SU-DHL-6 (cell line): ENCODE results near the gene ZMIZ1.

ENCODE experiments used
- H2AFZ ChIP-seq: fragments of 200-600 bp; sonication (generic); 2 replicates; pipeline ENCODE4 v1.6.1; 2014; ENCODE audit warnings: low read depth, mild to moderate bottlenecking, moderate library complexity, mixed read lengths, antibody characterized with exemption, low read length; ENCODE audit not compliant: severe bottlenecking
- H3F3A ChIP-seq: fragments of 200-600 bp; shearing (Covaris generic); 2 replicates; pipeline ENCODE4 v1.6.0; 2016; ENCODE audit warnings: antibody characterized with exemption, mild to moderate bottlenecking; ENCODE audit not compliant: insufficient read depth
- H3K27ac ChIP-seq: fragments of 200-600 bp; sonication (generic); 2 replicates; pipeline ENCODE4 v1.5.1; 2016; ENCODE audit warnings: low read depth, mild to moderate bottlenecking, low read length, moderate library complexity, mixed read lengths
- H3K27me3 ChIP-seq: fragments of 200-600 bp; sonication (generic), shearing (Covaris generic); 2 replicates; pipeline ENCODE4 v1.6.0; 2014; ENCODE audit warnings: mild to moderate bottlenecking, low read length
- H3K36me3 ChIP-seq: fragments of 200-600 bp; sonication (generic); 2 replicates; pipeline ENCODE4 v1.6.1; 2014; ENCODE audit warnings: mild to moderate bottlenecking, low read length, mixed read lengths
- H3K4me2 ChIP-seq: fragments of 300-600, 200-600 bp; shearing (Covaris generic), sonication (generic); 2 replicates; pipeline ENCODE4 v1.6.0; 2014; ENCODE audit warnings: low read length, low read depth, mild to moderate bottlenecking; ENCODE audit not compliant: poor library complexity, severe bottlenecking
- H3K4me3 ChIP-seq: fragments of 200-600 bp; sonication (generic); 2 replicates; pipeline ENCODE4 v1.5.1; 2014; ENCODE audit warnings: antibody characterized with exemption, low read length, mild to moderate bottlenecking, mixed read lengths; ENCODE audit not compliant: insufficient read depth, poor library complexity, severe bottlenecking
- H3K79me2 ChIP-seq: fragments of 200-600 bp; sonication (generic); 2 replicates; pipeline ENCODE4 v1.6.1; 2014; ENCODE audit warnings: mild to moderate bottlenecking, low read length, moderate library complexity; ENCODE audit not compliant: insufficient read depth
- H3K9ac ChIP-seq: fragments of 200-600 bp; sonication (generic); 2 replicates; pipeline ENCODE4 v1.7.0; 2014; ENCODE audit warnings: mild to moderate bottlenecking, low read length
- H3K9me2 ChIP-seq: fragments of 200-600 bp; sonication (generic); replicated peaks from 2 replicates; pipeline ENCODE4 v1.6.1; 2014; ENCODE audit warnings: low read length; ENCODE audit not compliant: insufficient read depth
- H3K9me3 ChIP-seq: fragments of 200-600 bp; sonication (generic); 2 replicates; pipeline ENCODE4 v1.6.1; 2014; ENCODE audit warnings: low read length, mixed read lengths; ENCODE audit not compliant: insufficient read depth
- H4K20me1 ChIP-seq: fragments of 200-600 bp; sonication (generic); 2 replicates; pipeline ENCODE4 v1.6.1; 2014; ENCODE audit warnings: low read depth, mild to moderate bottlenecking, antibody characterized with exemption, low read length, moderate library complexity, mixed read lengths
- EZH2phosphoT487 ChIP-seq: fragments of 200-600 bp; sonication (generic), shearing (Covaris generic); conservative IDR thresholded peaks from 2 replicates; pipeline ENCODE4 v1.6.1; 2018; ENCODE audit warnings: mild to moderate bottlenecking, antibody characterized with exemption, low read length, moderate library complexity, mixed read lengths
- TF ChIP-seq, protein P1 (sequence below): fragments of 200-600 bp; sonication (generic); IDR thresholded peaks from one replicate; pipeline ENCODE4 v1.5.1; 2017; ENCODE audit warnings: antibody characterized with exemption, mild to moderate bottlenecking, low read length, moderate library complexity; ENCODE audit not compliant: insufficient read depth, poor library complexity, severe bottlenecking

Gene ZMIZ1

DNA sequence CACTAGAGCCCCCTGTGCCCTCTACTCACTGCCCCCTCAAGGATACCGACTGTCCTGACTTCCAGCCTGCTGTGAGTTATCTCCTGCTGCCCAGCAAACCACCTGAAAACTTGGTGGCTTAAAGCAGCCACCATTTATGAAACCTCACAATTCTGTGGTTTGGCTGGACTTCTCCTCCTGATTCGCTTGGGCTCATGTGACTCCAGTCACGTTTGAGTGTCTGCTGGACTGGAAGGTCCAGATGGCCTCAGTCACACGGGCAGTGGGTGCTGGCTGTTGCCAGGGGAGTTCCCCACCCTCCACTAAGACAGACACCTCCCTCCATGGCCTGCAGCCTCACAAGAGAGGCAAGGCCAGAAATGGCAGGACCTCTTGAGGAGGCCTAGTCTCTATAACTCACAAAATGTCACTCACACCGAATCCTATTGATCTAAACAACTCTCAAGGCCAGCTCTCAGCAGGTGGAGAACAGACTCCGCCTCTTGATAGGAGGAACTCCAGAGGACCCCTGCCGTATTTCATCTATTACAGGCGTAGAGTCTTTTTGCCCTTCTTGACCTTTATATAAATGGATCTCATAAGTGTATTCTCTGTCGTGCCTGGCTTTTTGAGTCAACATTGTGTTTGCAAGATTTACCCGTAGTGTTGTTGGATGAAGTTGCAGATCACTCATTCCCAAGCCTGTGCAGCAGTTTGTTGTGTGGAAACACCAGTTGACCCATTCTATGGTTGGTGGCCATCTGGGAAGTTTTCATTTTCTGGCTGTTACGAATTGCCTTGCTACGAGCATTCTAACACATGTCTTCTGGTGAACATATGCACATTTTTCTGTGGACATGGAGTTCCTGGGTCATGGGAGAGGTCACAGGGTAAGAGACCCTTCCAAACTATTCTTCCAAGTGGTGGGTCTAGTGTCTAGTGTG is 48.3 kb downstream of the ZMIZ1 start:
- no peak overlapping the region for H3K27ac ChIP-seq
- no peaks in the 10 kb centered on the region for H3K79me2 ChIP-seq
- H3K4me3 ChIP-seq = no peak overlapping the region
- no peak overlapping the region for H3K9ac ChIP-seq
- H3K27me3 ChIP-seq = no peaks in the 10 kb centered on the region
- no peak overlapping the region for H2AFZ ChIP-seq
- H3F3A ChIP-seq = no peaks in the 10 kb centered on the region
- H3K36me3 ChIP-seq = no peaks in the 10 kb centered on the region
- TF ChIP-seq EZH2phosphoT487 = no peak
- TF ChIP-seq, protein P1, sequence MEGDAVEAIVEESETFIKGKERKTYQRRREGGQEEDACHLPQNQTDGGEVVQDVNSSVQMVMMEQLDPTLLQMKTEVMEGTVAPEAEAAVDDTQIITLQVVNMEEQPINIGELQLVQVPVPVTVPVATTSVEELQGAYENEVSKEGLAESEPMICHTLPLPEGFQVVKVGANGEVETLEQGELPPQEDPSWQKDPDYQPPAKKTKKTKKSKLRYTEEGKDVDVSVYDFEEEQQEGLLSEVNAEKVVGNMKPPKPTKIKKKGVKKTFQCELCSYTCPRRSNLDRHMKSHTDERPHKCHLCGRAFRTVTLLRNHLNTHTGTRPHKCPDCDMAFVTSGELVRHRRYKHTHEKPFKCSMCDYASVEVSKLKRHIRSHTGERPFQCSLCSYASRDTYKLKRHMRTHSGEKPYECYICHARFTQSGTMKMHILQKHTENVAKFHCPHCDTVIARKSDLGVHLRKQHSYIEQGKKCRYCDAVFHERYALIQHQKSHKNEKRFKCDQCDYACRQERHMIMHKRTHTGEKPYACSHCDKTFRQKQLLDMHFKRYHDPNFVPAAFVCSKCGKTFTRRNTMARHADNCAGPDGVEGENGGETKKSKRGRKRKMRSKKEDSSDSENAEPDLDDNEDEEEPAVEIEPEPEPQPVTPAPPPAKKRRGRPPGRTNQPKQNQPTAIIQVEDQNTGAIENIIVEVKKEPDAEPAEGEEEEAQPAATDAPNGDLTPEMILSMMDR = no peak
- H4K20me1 ChIP-seq = no peaks in the 10 kb centered on the region
- H3K4me2 ChIP-seq = no peak overlapping the region
- H3K9me3 ChIP-seq = no peaks in the 10 kb centered on the region
- no peaks in the 10 kb centered on the region for H3K9me2 ChIP-seq

GRCh38 chr10:79118286-79119202 is 49.8 kb downstream of the ZMIZ1 start:
- Histone ChIP-seq H3K79me2 (no peaks in the 10 kb centered on the region), H2AFZ (no peak overlapping the region), H3K27me3 (no peaks in the 10 kb centered on the region), H3K9me3 (no peaks in the 10 kb centered on the region), H3F3A (no peaks in the 10 kb centered on the region), H4K20me1 (no peaks in the 10 kb centered on the region), H3K4me2 (no peak overlapping the region), H3K36me3 (no peaks in the 10 kb centered on the region), H3K9me2 (no peaks in the 10 kb centered on the region), H3K9ac (no peak overlapping the region), H3K27ac (no peak overlapping the region), H3K4me3 (no peak overlapping the region)
- no peak for TF ChIP-seq EZH2phosphoT487
- TF ChIP-seq, protein P1 = no peak

DNA sequence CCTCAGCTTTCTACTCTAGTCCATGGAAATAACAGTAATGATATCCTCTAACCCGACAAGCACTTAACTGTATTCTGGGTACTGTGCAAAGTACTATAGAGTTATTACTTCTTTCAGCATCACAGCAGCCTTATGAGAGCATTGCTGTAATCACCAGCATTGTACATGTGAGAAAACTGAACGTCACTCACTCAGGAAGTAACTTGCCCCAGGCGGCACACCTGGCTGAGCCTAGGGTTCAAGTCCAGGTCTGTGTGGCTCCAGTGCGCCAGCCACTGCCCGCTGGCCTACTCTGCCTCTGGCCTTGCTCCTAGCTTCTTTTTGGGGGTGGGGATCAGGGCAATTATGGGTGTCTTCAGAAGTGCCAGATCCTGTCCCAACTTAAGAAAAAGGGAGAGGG is 50.5 kb downstream of the ZMIZ1 start:
- Histone ChIP-seq H3K36me3 (no peaks in the 10 kb centered on the region), H3K9ac (no peak overlapping the region), H4K20me1 (no peaks in the 10 kb centered on the region), H3K79me2 (no peaks in the 10 kb centered on the region), H3F3A (no peaks in the 10 kb centered on the region), H3K9me2 (no peaks in the 10 kb centered on the region), H3K4me2 (no peak overlapping the region), H3K27me3 (no peaks in the 10 kb centered on the region), H3K27ac (no peak overlapping the region), H3K4me3 (no peak overlapping the region), H3K9me3 (no peaks in the 10 kb centered on the region), H2AFZ (no peak overlapping the region)
- TF ChIP-seq EZH2phosphoT487 = no peak
- TF ChIP-seq, protein P1 = no peak
